Measurements from ENCODE around the gene ZNF141. TPM values are rescaled to one million over a fixed set of nuclear protein-coding genes. Genes with fewer than 3 reads are reported as not detected.

The ZNF141 gene
- total RNA-seq, 1 donor from 2014 or later, result 10.3 TPM

DNA sequence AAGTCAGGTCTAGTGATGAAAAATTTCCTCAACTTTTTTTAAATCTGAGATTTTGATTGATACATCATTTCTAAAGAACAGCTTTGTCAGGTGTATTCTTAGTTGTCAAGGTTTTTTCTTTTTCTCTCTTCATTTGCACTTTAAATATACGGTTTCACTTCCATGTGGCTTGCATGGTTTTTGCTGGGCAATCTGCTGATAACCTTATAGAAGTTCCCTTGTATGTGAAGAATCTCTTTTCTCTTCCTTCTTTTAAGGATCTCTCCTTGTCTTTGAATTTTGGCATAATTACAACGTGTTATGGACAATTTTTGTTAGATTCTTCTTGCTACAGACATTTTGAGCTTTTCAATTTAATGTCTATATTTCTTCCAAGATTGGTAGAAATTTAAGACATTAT, 85.0 kb downstream of the ZNF141 start:
- Mint-ChIP-seq H3K27ac (ENCODE audit: unreplicated experiment) (no peak overlapping the region), H3K4me1 (ENCODE audit: low read depth, unreplicated experiment) (no peaks in the 10 kb centered on the region), H3K36me3 (ENCODE audit: low read depth, unreplicated experiment) (peaks cover 47% of the 10 kb centered on the region), H3K4me3 (ENCODE audit: unreplicated experiment) (no peak overlapping the region), H3K27me3 (ENCODE audit: low read depth, unreplicated experiment) (no peaks in the 10 kb centered on the region), H3K9me3 (ENCODE audit: unreplicated experiment) (peaks cover 69% of the 10 kb centered on the region)
- Histone ChIP-seq H3K4me2 (ENCODE audit: low read length) (no peak overlapping the region), H3K9ac (ENCODE audit: low read length) (no peak overlapping the region), H3K4me3 (ENCODE audit: insufficient read depth, low read depth, low read length) (no peak overlapping the region), H3K36me3 (ENCODE audit: insufficient read depth, low read length) (peaks cover 3% of the 10 kb centered on the region), H3K4me1 (ENCODE audit: insufficient read depth, low read length) (no peaks in the 10 kb centered on the region), H4K20me1 (ENCODE audit: insufficient read depth, low read length) (no peaks in the 10 kb centered on the region), H3K27ac (ENCODE audit: low read depth, low read length) (no peak overlapping the region), H3K9me3 (ENCODE audit: insufficient read depth, low read depth, low read length) (peaks cover 48% of the 10 kb centered on the region), H3K27me3 (ENCODE audit: insufficient read depth, low read length) (no peaks in the 10 kb centered on the region), H2AFZ (ENCODE audit: low read depth, low read length) (no peak overlapping the region), H3K79me2 (ENCODE audit: insufficient read depth, low read length) (no peaks in the 10 kb centered on the region)
- TF ChIP-seq, protein P1, sequence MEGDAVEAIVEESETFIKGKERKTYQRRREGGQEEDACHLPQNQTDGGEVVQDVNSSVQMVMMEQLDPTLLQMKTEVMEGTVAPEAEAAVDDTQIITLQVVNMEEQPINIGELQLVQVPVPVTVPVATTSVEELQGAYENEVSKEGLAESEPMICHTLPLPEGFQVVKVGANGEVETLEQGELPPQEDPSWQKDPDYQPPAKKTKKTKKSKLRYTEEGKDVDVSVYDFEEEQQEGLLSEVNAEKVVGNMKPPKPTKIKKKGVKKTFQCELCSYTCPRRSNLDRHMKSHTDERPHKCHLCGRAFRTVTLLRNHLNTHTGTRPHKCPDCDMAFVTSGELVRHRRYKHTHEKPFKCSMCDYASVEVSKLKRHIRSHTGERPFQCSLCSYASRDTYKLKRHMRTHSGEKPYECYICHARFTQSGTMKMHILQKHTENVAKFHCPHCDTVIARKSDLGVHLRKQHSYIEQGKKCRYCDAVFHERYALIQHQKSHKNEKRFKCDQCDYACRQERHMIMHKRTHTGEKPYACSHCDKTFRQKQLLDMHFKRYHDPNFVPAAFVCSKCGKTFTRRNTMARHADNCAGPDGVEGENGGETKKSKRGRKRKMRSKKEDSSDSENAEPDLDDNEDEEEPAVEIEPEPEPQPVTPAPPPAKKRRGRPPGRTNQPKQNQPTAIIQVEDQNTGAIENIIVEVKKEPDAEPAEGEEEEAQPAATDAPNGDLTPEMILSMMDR (IDR thresholded peaks at IDR 0.05; ENCODE audit: insufficient read depth, low read depth, low read length), result no peak
- TF ChIP-seq EZH2 (IDR thresholded peaks at IDR 0.05; ENCODE audit: insufficient read depth, low read length), result no peak
- DNase-seq (ENCODE audit: low read depth) (no peak), FAIRE-seq (no peak)

Small RNA genes within 50 kb of the gene (microRNA-seq; reads per million reads assigned to microRNA genes)
- gene MIR571, result not detected

Other genes with a start within 250 kb of the ZNF141 start
- gene ZNF718, start 213.3 kb upstream of the ZNF141 start, total RNA-seq, result 6.8 and 7.7 TPM in 2 replicates
- gene ZNF732, start 32.3 kb upstream of the ZNF141 start, total RNA-seq, result 1.2 and 1.4 TPM in 2 replicates
- gene ZNF721, start 161.3 kb downstream of the ZNF141 start, total RNA-seq, result 23.7 and 26.3 TPM in 2 replicates
- 53.0 and 53.4 TPM in 2 replicates for gene PIGG, start 161.4 kb downstream of the ZNF141 start, total RNA-seq
- 4.4 and 6.2 TPM in 2 replicates for gene TMEM271, start 238.5 kb downstream of the ZNF141 start, total RNA-seq

Measured in astrocyte (in vitro differentiated cells and primary cell).